Gastrocnemius medialis (tissue), 4 donors: ENCODE data around the gene CEBPB.

Source experiments
- CTCF ChIP-seq, 5 experiments: fragments of 450-650 bp in 3 of 5; fragments of 200-600 bp in 2 of 5; sonication (generic) in 2 of 5; IDR thresholded peaks in 4 of 5; conservative IDR thresholded peaks in 1 of 5; 1 replicate in 4 of 5; 2 replicates in 1 of 5; pipeline ENCODE4 v1.5.1; 2016 to 2019; ENCODE audit warnings: antibody characterized with exemption in 5 of 5, mild to moderate bottlenecking in 3 of 5, moderate library complexity in 3 of 5
- POLR2A ChIP-seq, 2 donors: fragments of 450-650 bp; IDR thresholded peaks; one replicate each; pipeline ENCODE4 v1.6.1; 2017; ENCODE audit warnings: antibody characterized with exemption in 2 of 2, mild to moderate bottlenecking in 2 of 2, moderate library complexity in 2 of 2

- TF ChIP-seq CTCF (IDR thresholded peaks at IDR 0.05 in 4 of 5, conservative IDR thresholded peaks at IDR 0.05 in 1 of 5) (no peak), POLR2A (IDR thresholded peaks at IDR 0.05) (no peak)
These were observed 32.7 kb downstream of the CEBPB start for GRCh38 chr20:50223039-50224005.
